NCI-H2196 treated with DMSO at 0.1 percent for 48 hours (cell line): ENCODE measurements around the gene HAS3.

Experiments used
- DNase-seq: peaks from one replicate; lab custom pipeline; 2025; ENCODE audit not compliant: unreplicated experiment; lab: John Stamatoyannopoulos, UW

The HAS3 gene

DNA sequence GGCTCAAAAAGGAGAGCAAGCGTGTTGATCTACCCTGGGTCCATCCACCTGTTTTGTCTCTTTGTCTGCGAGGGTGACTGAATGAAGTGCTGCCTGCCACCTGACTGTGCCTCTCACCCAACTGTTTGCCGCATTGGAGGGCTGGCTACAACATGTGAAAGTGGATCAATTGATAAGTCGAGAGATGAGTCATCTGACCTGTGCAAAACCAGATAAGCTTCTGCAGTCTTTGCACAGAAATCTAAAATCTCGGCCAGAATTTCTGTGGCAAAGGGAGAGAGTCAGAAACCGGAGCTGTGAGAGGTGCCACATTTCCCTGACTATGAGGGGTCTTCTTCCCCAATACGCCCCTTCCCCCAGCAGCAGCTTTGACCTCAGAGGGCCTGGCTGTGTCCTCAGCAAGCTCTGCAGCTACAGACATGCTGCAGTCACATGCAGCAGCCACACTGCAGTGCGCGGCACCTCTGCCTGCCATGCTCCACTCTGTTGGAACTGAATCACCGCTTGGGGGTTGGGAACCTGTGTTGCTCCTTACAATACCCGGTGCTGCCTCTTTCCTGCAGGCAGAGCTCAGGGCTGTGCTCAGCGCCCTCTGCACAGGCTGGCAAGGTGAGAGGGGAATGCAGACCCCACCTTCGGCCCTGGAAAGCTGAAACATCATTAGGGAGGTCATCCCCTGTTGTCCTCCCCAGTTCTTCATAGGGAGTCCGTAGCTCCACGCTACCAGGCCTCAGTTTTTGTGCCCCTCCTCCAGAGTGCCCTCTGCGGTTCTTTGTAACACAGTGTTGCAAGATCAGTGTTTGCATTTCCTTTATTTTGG, 16.2 kb upstream of the HAS3 start:
- peak; percentile 29 for DNase-seq

DNA sequence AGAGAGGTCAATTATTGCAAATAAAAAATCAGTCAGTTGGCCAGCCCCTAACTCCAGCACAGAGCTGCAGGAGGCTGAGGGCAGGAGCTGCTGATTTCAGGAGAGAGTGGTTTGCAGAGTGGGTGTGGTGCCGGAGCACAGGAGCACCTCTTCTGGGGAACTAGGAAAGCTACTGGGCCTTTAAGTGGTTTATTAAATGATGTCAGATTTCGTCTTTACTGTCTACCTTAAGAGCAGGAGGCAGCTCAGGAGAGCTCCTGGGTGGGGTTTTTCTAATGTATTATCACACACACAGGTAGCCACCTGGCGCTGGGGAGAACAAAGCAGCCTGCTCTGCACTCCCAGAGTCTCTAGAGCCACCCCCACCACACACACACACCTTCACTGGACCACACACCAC, 11.5 kb upstream of the HAS3 start:
- DNase-seq: no peak

- no peak for DNase-seq
Observed at GRCh38 chr16:69094501-69094900, 11.0 kb upstream of the HAS3 start.

DNA sequence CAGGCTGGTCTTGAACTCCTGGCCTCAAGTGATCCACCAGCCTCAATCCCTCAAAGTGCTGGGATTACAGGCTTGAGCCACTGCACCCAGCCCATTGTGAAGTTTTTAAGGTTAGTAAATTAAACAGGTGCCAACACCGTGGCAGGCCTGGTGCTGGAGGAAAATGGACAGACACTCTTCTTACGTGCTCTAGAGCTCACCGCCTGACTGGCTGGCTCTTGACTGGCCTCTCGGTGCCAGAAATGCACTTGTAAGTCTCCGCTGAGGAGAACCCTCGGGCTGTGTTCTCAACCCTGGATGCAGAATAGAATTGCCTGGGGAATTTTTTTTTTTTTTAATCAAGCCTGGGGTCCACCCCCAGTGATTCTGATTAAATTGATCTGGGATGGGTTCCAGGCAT, 10.3 kb upstream of the HAS3 start:
- no peak for DNase-seq

GRCh38 chr16:69100071-69100691, 5.3 kb upstream of the HAS3 start:
- DNase-seq: peak; percentile 25

DNA sequence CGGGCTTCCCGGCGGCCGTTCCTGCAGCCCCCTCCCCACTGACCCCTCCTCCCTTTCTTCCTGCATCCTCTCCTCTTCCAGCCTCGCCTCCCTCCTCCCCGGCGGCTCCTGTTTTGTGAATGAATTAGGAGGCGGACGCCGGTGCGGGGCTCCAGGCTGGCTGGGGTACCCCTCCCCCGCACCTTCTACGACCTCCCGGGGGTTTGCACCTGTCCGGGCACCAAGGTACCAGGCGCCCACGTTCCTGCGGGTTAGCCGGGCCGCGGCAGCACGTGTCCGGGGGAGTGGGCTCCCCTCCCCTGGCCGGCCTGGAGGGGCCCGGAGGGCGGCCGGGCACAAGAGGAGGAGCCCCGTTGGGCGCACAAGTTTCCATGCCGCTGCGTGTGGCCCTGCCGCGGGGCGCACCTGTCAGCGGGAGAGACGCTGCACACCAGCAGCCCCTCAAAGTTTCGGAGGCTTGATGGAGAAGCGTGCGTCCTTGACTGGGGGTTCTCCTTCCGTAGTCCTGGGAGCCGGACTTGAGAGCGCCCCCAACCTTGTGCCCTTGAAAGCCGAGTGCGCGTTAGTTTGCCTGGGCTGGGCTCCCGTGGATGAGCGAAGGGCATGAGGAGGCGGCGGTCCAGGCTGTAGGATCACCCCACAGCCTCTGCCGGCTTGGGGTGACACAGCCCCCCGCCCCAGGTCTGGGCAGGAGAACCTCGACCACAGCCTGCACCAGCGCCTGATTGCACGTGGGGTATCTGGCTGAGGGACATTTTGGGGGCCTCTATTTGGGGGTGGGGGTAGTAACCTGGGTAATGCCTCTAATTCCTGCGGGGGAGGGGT, 1.2 kb downstream of the HAS3 start:
- no peak for DNase-seq

- DNase-seq: no peak
Observed at GRCh38 chr16:69107316-69107962, 2.0 kb downstream of the HAS3 start.

GRCh38 chr16:69108064-69108904, 2.8 kb downstream of the HAS3 start:
- DNase-seq: no peak

DNA sequence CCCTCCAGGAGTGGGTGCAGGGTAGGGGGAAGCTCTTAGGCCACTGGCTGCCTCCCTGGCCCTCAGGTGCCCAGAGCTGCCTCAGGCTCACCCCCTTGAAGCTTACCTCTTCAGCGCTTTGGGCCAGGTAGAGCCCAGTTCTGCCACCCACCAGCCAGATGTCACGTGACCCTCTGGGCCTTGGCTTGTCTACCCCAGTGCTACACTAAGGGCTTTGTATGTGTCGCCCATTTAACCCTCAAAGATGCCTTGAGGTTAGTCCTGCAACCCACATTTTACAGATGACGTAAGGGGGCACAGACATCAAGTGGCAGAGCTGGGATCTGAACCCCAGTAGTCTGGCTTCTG, 3.4 kb downstream of the HAS3 start:
- DNase-seq: no peak

DNA sequence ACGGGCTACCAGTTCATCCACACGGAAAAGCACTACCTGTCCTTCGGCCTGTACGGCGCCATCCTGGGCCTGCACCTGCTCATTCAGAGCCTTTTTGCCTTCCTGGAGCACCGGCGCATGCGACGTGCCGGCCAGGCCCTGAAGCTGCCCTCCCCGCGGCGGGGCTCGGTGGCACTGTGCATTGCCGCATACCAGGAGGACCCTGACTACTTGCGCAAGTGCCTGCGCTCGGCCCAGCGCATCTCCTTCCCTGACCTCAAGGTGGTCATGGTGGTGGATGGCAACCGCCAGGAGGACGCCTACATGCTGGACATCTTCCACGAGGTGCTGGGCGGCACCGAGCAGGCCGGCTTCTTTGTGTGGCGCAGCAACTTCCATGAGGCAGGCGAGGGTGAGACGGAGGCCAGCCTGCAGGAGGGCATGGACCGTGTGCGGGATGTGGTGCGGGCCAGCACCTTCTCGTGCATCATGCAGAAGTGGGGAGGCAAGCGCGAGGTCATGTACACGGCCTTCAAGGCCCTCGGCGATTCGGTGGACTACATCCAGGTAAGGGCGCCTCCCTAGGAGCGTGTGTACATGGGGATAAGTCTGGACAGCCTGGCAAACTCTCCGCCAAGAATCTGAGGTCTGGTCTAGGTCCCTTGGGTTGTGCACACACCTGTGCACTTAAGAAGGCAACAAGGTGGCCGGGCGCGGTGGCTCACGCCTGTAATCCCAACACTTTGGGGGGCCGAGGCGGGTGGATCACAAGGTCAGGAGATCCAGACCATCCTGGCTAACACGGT, 4.2 kb downstream of the HAS3 start:
- no peak for DNase-seq

GRCh38 chr16:69110406-69110805, 5.0 kb downstream of the HAS3 start:
- no peak for DNase-seq

DNA sequence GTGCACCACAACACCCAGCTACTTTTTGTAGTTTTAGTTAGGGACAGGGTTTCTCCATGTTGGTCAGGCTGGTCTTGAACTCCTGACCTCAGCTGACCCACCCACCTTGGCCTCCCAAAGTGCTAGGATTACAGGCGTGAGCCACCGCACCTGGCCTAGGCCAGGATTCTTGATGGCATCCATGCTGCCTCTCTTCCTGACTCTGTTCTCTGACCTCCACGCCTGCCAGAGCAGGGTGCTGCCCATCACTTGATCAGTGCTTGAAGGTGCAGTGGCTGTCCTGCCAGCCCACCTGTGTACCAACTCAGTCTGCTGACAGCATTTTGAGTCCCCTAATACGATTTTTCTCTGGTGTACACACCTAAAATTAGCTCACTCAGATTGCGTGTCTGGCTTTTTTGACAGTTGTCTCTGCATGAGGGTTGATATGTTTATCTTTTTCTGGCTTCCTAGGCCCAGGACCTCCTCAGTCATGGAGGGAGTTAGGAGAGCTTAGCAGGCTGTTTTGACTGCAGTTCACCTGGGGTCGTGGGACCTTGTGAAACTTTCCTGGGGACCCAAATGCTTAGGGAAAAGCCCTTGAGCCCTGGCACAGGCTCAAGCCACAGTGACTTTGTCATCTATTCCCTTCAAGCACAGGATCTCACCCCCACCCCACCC, 5.9 kb downstream of the HAS3 start:
- DNase-seq: no peak

DNA sequence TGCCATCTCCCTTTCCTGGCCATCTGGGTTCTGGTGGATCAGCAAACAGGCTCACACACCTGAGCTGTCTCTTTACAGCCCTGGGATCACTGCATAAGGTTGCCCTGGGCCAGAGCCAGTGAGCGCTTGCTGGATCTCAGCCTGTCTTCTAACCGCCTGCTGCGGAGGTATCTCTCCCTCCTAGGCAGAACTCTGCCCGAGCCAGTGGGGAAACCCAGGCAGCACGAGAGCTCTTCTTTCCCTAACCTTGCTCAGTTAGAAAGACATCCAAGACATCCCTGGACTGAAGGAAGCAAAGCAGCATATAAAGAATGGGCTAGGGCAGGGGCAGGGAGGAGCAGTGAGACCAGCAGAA, 6.4 kb downstream of the HAS3 start:
- no peak for DNase-seq

- no peak for DNase-seq
Observed at GRCh38 chr16:69112285-69113129, 7.1 kb downstream of the HAS3 start.

DNA sequence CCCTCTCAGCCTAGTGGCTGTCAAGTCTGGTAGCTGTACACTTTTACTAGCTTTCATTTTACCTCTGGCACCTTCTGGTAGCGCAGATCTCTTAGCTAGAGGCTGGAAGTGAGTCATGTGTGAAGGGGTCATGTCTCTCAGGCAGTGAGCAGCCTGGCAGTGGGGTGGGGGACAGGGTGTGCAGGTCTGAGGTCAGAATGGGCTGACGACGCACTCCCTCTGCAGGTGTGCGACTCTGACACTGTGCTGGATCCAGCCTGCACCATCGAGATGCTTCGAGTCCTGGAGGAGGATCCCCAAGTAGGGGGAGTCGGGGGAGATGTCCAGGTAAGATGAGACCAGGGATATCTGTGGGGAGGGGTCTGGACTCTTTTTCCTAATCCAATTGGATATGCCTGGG, 7.8 kb downstream of the HAS3 start:
- no peak for DNase-seq

- no peak for DNase-seq
Observed at GRCh38 chr16:69114346-69114975, 9.0 kb downstream of the HAS3 start.

GRCh38 chr16:69114976-69115355, 9.5 kb downstream of the HAS3 start:
- DNase-seq: no peak

DNA sequence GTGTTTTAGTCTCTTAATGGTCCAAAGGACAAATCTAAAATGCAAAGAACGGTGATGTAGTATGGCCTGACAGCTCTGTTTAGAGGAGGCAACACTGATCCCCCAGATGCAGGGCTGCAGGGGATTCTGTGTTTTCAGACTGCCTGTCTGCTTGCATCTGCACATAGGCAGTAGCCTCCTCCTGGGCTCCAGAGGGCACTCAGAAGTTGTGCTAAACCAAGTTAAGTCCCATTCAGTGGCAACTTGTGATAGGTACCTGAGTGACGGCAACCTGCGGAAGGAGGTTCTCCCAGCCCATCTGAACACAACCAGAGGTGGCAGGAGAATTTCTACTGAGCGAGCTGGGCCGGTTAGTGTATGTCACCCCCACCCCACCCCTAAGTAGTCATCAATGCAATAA, 9.9 kb downstream of the HAS3 start:
- DNase-seq: no peak
